GM21723 (cell line): Measurements from ENCODE around the gene SRSF9.

Experiments used
- ATAC-seq: cut with Tn5 transposase; IDR thresholded peaks from one replicate; pipeline ENCODE4 v1.9.1; 2021; ENCODE audit warnings: mild to moderate bottlenecking, moderate library complexity; ENCODE audit not compliant: unreplicated experiment

Gene SRSF9

DNA sequence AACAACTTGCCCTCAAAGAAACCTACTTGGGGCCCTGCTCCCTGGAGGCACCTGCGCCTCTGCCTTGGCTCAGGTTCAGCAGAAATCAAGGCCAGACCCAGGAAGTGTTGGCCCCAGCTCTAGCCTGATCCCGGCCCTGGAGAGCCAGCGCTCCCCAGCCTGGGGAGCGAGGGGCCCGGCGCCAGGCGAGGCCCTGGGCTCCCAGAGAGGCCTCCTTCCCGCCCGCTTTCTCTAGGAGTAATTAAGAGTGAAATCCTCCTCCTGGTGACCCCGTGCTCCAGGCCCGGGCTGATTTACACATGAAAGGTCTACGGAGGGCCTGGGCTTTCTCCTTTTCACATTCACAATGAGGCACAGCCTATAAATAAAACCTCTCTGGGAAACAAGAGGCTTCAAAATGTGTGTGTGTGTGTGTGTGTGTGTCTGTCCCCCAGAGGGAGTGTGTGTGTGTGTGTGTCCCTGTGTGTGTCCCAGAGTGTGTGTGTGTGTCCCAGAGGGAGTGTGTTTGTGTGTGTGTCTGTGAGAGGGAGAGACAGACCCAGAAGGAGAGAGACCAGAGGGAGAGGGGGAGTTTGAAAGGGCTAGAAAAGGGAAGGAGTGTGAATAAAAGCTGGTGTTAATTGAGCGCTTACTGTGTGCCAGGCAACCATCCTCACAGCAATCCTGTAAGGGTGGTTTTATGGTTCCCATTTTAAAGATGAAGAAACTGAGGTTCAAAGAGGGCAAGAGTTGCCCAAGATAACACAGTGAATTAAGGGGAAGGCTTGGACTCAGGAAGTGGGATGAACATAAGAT lies 55.5 kb downstream of the SRSF9 start:
- no peak for ATAC-seq

DNA sequence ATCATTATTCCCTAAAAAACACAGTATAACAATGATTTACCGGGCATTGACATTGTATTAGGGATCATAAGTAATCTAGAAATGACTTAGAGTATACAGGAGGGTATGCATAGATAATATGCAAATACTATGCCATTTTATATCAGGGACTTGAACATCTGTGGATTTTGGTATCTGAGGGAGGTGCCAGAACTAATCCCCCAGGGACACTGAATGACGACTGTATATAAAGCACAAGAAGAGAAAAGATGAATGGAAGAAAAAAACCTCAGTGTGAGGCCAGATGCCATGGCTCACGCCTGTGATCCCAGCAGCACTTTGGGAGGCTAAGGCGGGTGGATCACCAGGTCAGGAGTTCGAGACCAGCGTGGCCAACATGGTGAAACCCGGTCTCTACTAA lies 57.1 kb downstream of the SRSF9 start:
- no peak for ATAC-seq
